ENCODE data around the gene SEMA5A. TPM values are rescaled to one million over a fixed set of nuclear protein-coding genes. Genes with fewer than 3 reads are reported as not detected.
A peak's percentile ranks its signal among the peaks of the same experiment; 100 is the strongest.

The SEMA5A gene
- total RNA-seq, 2 donors from 2014 or later, result not detected

DNA sequence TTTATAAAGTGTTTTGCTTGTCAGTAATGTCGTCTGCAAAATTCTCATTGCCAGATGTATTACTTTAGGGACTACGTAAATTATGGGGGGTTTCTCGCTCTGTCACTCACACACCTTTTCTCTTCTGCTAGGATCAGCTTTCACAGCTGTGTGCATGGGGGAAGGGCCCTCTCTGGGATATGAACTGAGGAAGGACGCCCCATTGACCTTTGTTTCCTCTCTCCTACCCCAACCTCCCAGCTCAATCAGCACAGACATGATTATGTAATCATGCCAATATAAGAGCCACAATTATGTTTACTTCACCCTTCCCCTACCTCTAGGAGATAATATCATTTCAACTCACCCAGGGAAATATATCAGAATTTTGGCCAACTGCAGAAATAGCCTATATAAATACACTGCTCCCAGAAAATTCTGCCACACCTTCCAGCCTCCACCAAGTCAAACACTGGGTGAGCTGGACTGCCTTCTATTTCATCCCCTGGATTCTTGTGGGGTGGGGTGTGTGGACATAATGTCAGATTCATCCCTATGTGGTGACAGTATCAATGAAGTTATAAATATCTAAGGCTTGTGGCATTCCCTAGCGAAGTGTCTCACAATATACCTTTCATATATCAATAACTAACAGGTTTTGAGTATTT is 12.6 kb upstream of the SEMA5A start:
- Mint-ChIP-seq H3K4me1 (ENCODE audit: low read depth in 2 of 2) (no peaks in the 10 kb centered on the region), H3K36me3 (no peaks in the 10 kb centered on the region), H3K4me3 (no peak overlapping the region), H3K27ac (no peak overlapping the region), H3K9me3 (peaks cover 10% of the 10 kb centered on the region), H3K27me3 (no peaks in the 10 kb centered on the region)
- no peak for ATAC-seq
- no peak for DNase-seq (ENCODE audit: low spot score)

DNA sequence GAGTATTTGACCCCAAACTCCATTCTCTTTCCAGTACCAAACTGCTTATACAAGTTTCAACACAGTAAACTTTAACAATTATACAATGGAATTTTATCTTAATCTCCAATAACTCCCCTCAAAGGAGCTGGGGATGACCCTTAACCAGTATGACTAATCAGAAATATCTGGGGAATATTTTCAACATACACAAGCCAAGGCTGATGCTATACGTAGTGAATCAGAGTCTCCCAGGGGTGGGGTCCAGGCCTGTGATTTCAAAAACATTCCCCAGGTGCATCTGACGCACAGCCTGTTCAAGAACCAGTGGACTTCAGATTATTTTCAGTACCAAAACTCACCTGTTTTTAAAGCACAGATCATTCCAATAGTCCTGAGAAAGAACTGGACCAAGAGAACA is 11.8 kb upstream of the SEMA5A start:
- ATAC-seq (no peak), DNase-seq (ENCODE audit: low spot score) (no peak)
- Mint-ChIP-seq H3K9me3 (peaks cover 10% of the 10 kb centered on the region), H3K36me3 (no peaks in the 10 kb centered on the region), H3K4me1 (ENCODE audit: low read depth in 2 of 2) (no peaks in the 10 kb centered on the region), H3K27ac (no peak overlapping the region), H3K27me3 (no peaks in the 10 kb centered on the region), H3K4me3 (no peak overlapping the region)

DNA sequence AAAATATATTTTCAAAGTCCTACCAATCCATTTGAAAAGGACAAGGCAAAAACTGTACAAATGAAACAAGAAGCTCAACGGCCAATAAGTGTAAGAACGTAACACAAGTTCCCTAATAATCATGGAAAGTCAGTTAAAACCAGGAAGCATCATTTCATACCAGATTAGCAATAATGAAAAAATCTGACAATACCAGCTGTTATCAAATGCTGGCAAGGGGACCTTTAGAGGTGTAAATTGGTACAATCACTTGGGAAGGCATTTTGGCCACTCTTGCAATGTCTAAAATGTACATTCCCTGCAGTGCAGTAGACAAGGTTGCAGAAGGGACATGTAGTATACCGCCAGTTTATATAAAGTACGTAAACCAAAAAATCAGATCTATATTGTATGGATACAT is 10.1 kb upstream of the SEMA5A start:
- no peak for DNase-seq (ENCODE audit: low spot score)
- H3K4me3 Mint-ChIP-seq, result no peak overlapping the region
- no peaks in the 10 kb centered on the region for H3K36me3 Mint-ChIP-seq
- no peaks in the 10 kb centered on the region for H3K27me3 Mint-ChIP-seq
- peaks cover 8% of the 10 kb centered on the region for H3K9me3 Mint-ChIP-seq
- H3K27ac Mint-ChIP-seq, result no peak overlapping the region
- ATAC-seq, result no peak
- no peaks in the 10 kb centered on the region for H3K4me1 Mint-ChIP-seq (ENCODE audit: low read depth in 2 of 2)

DNA sequence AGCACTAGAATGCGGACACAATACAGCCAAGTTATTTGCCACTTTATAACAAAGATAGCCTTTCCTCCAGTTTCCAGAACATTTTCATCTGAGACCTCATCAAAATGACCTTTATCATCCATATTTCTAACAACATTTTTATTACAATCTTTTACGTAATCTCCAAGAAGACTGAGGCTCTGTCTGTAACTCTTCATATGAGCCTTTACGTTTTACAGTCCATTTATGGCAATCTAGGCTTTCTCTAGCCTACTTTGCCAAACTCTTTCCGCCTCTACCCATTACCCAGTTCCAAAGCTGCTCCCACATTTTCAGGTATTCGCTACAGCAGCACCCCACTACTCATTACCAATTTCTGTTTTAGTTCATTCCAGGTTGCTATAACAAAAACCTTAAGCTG is 8.2 kb upstream of the SEMA5A start:
- Mint-ChIP-seq H3K9me3 (peaks cover 8% of the 10 kb centered on the region), H3K27ac (no peak overlapping the region), H3K4me3 (no peak overlapping the region), H3K4me1 (ENCODE audit: low read depth in 2 of 2) (no peaks in the 10 kb centered on the region), H3K27me3 (no peaks in the 10 kb centered on the region), H3K36me3 (no peaks in the 10 kb centered on the region)
- ATAC-seq (no peak), DNase-seq (ENCODE audit: low spot score) (no peak)

DNA sequence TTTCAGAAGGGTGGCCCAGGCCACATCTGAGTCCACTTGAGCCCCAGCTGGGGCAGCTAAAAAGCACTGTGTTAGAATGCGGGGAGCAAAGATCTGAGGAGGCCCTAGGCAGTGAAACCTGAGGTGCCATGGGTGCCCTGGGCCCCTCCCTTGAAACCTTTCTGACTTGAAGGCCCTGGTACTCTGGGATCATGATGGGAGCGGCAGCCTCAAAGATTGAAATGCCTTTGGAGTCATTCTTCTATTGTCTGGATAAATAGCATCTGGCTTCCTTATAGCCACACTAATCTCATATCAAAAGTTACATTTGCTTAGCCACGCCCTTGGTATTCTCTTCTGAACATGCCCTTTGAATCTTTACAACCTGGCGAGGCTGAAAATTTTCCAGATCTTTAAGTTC is 7.7 kb upstream of the SEMA5A start:
- H3K36me3 Mint-ChIP-seq, result no peaks in the 10 kb centered on the region
- ATAC-seq (no peak), DNase-seq (ENCODE audit: low spot score) (no peak)
- no peak overlapping the region for H3K4me3 Mint-ChIP-seq
- peaks cover 8% of the 10 kb centered on the region for H3K9me3 Mint-ChIP-seq
- no peak overlapping the region for H3K27ac Mint-ChIP-seq
- no peaks in the 10 kb centered on the region for H3K27me3 Mint-ChIP-seq
- H3K4me1 Mint-ChIP-seq (ENCODE audit: low read depth in 2 of 2), result no peaks in the 10 kb centered on the region

DNA sequence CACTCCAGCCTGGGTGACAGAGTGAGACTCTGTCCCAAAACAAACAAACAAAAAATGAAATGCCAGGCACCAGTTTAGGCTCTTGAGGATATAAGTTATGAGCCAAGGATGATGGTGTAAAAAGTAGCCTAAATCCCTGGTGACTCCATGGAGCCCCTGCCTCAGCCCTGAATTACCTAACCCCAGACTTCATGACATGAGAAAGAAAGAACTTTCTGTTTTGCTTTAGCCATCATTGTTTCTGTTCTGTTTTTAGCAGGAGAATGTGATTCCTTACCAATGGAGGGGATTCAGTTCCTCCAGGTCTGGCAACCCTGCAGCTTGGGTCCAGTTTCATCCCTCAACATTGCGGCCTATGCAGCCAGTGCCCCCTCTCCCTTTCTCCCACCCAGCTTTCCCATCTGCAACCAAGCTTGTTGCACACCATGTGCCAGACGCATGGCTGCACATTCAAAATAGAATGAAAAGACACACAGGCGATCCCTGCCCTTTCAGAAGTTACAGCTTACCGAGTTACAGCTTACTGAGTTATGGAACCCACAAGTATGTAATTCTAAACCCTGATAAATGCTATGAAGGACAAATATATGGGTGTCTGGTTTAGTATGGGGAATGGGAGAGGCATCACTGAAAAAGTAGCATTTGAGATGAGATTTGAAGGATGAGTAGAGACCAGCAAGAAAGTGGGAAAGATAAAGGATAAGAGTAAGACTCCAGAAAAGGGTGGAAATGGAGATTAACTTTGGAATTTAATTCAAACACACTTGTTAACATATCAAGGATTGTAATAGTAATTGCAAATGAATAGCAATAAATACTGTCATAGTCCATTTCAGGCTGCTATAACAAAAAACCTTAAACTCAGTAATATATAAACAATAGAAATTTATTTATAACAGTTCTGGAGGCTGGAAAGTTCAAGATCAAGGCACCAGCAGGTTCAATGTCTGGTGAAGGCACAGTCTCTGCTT is 6.0 kb upstream of the SEMA5A start:
- H3K9me3 Mint-ChIP-seq, result peaks cover 5% of the 10 kb centered on the region
- H3K27ac Mint-ChIP-seq, result no peak overlapping the region
- H3K36me3 Mint-ChIP-seq, result no peaks in the 10 kb centered on the region
- no peak overlapping the region for H3K4me3 Mint-ChIP-seq
- H3K4me1 Mint-ChIP-seq (ENCODE audit: low read depth in 2 of 2), result no peaks in the 10 kb centered on the region
- ATAC-seq (no peak), DNase-seq (ENCODE audit: low spot score) (no peak)
- peaks cover 0 to under 1% of the 10 kb centered on the region in 2 donors for H3K27me3 Mint-ChIP-seq

DNA sequence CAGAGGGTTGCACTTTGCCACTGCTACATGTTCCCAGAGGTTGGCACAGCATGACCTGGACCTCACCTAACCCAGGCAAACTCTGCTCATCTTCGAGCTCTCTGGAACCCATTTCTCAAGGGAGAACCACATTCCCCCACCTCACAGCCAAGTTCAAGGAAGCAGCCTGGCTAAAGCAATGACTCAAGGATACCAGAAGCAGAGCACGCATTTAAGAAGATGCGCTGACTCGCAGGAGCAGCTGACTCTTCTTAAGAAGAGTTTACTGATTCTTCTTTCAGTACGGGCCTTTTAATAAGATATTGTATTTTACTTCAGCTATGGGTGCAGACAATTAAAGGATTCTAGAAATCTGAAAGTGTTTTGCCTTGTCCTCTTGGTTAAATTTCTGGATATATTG is 4.1 kb upstream of the SEMA5A start:
- no peaks in the 10 kb centered on the region for H3K9me3 Mint-ChIP-seq
- no peak for ATAC-seq
- peaks cover 5% of the 10 kb centered on the region in 2 donors for H3K27me3 Mint-ChIP-seq
- no peaks in the 10 kb centered on the region for H3K36me3 Mint-ChIP-seq
- H3K27ac Mint-ChIP-seq, result no peak overlapping the region
- H3K4me1 Mint-ChIP-seq (ENCODE audit: low read depth in 2 of 2), result peaks cover 0 to 3% of the 10 kb centered on the region in 2 donors
- H3K4me3 Mint-ChIP-seq, result no peak overlapping the region
- no peak for DNase-seq (ENCODE audit: low spot score)

DNA sequence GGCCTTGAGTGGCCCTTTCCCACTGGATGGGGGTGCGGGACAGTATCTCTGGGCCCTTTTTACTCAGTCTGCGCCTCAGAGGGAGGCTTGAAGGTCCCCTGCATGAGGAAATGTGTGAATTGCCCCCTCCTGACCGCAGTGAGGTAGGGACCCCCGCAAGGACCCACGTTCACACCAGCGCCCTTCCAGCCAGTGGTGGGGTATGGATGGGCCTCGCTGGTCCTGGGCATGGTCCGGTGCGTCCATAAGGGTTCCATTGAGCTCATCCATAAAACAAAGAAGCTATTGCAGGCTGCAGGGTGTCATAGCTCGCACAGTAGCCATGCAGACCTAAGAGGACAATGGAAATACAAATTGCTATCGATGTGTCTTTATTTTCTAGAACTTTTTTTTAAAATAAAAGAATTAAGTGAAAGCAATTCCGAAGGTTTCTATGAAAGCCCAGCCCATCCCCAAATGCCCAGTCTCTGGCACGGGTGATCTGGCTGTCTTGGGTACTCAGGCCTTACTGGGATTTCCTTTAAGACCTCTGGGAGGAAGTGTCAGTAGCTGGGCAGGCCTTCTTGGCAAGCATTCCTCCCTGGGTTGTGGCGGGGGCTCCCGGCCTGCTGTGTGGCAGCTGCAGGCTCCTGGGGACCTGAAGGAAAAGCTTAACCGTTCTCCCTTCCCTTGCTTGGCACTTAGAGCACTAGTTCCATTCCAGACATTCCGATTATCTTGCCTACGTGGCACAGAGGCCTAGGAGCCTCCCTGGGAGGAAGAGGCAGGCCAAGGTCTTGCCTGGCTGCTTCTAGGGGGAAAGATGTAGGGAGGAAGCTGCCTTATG is 1.5 kb upstream of the SEMA5A start:
- H3K27ac Mint-ChIP-seq, result no peak overlapping the region
- H3K4me3 Mint-ChIP-seq, result no peak overlapping the region
- no peak for DNase-seq (ENCODE audit: low spot score)

DNA sequence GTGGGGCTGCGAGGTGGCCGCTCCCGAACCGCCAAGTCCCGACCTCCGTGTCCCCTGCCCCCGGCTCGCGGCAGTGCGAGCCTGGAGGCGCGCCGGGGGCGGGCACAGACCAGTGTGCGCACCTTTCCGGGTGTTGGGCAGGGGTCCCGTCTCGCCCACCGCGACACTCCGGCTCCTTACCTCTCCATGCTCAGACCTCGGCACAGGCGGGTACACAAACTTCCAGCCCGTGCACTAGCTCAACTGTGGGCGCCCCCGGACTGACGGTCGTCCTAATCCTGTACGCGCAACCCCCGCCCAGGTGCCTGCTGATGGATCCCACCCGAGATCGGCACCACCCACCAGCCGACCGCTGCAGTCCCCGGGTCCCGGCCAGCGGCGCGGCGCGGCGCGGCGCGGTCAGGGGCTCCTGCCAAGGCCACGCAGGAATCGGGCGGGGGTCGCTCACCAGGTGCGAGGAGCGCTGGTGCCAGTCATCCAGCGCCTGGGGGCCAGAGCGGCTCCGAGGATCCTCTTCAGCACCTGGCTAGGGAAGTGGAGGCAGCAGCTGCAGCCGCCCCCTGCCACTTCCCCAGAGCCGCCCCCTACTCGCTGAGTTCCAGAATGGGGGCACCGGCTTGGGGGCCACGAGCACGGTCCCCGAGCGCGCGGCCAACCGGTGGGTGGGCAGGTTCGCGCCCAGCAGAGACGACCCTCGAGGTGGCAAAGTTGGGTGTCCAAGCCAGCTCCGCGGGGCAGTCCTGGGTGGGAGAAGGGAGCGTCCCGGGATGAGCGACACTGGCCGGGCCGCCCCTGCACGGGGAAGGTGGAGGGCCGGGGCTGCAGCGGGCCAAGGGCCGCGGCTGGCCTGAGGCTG is 511 bp downstream of the SEMA5A start:
- DNase-seq (ENCODE audit: low spot score), result no peak
- Mint-ChIP-seq H3K4me3 (no peak overlapping the region), H3K4me1 (ENCODE audit: low read depth in 2 of 2) (peaks cover 0 to 6% of the 10 kb centered on the region in 2 donors), H3K9me3 (no peaks in the 10 kb centered on the region), H3K27me3 (peaks cover 13 to 16% of the 10 kb centered on the region in 2 donors), H3K27ac (no peak overlapping the region), H3K36me3 (peaks cover 4% of the 10 kb centered on the region)
- ATAC-seq, result peak in 1 of 2 donors; percentile 15

More for the DNA sequence above, 1.5 kb upstream of the SEMA5A start:
- peaks cover 4% of the 10 kb centered on the region for H3K36me3 Mint-ChIP-seq
- H3K4me1 Mint-ChIP-seq (ENCODE audit: low read depth in 2 of 2), result peaks cover 0 to 6% of the 10 kb centered on the region in 2 donors
- H3K9me3 Mint-ChIP-seq, result no peaks in the 10 kb centered on the region
- peaks cover 13 to 16% of the 10 kb centered on the region in 2 donors for H3K27me3 Mint-ChIP-seq
- no peak for ATAC-seq

DNA sequence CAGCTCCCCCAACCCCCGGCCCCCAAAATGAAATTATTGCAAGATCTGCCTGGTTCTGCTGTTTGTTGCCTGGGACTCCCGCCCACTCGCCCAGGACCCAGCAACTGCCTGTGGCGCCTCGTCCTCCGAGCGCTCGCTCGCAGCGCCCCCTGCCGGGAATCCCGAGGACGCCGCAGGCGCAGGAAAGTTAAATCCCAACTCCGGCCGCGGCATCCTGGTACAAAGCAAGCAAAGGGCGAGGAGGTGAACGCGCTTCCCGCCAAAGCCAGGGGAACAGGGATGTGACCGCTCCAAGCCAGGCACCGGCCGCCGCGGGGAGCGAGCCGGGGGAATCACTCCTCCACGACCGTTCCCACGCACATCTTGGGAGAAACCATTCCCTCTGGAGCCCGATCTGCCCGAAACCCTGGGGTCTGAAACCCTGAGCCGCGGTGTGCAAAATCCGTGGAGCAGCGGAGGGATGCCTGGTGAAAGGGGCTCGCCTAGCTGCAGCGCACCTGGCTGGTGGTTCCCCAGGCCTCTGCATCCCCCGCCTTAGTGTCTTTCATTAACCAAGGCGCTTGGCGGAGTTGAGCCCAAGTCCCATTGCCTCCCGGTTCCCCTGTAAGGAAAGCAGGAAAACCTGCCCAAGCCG is 1.3 kb downstream of the SEMA5A start:
- H3K27ac Mint-ChIP-seq, result no peak overlapping the region

DNA sequence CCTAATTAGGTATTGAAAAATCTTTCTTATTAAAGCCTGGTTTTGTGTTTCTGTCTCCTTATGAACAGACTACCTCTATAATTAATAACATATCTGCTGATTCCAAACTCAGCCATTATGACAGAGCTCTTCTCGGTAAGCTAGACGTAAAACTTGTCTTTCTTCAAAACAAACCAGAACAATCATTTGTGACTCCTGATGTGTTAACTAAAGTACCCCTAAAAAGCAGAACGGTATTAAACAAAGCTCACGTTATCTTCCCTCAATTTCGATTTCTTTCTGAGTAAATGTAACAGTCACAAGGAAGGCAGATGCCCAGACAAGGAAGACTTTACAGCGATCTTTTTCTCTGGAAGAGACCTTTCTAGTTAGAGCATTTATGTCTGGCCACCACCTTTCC is 1.8 kb downstream of the SEMA5A start:
- Mint-ChIP-seq H3K9me3 (no peaks in the 10 kb centered on the region), H3K4me1 (ENCODE audit: low read depth in 2 of 2) (peaks cover 0 to 6% of the 10 kb centered on the region in 2 donors), H3K27ac (no peak overlapping the region), H3K27me3 (peaks cover 13 to 16% of the 10 kb centered on the region in 2 donors), H3K4me3 (no peak overlapping the region), H3K36me3 (peaks cover 4% of the 10 kb centered on the region)
- no peak for ATAC-seq
- DNase-seq (ENCODE audit: low spot score), result no peak

More for the DNA sequence above, 1.3 kb downstream of the SEMA5A start:
- ATAC-seq, result peak in 1 of 2 donors; percentile 11
- no peak for DNase-seq (ENCODE audit: low spot score)
- Mint-ChIP-seq H3K4me3 (no peak overlapping the region), H3K4me1 (ENCODE audit: low read depth in 2 of 2) (peaks cover 0 to 6% of the 10 kb centered on the region in 2 donors), H3K9me3 (no peaks in the 10 kb centered on the region), H3K27me3 (peaks cover 13 to 16% of the 10 kb centered on the region in 2 donors), H3K36me3 (peaks cover 4% of the 10 kb centered on the region)

DNA sequence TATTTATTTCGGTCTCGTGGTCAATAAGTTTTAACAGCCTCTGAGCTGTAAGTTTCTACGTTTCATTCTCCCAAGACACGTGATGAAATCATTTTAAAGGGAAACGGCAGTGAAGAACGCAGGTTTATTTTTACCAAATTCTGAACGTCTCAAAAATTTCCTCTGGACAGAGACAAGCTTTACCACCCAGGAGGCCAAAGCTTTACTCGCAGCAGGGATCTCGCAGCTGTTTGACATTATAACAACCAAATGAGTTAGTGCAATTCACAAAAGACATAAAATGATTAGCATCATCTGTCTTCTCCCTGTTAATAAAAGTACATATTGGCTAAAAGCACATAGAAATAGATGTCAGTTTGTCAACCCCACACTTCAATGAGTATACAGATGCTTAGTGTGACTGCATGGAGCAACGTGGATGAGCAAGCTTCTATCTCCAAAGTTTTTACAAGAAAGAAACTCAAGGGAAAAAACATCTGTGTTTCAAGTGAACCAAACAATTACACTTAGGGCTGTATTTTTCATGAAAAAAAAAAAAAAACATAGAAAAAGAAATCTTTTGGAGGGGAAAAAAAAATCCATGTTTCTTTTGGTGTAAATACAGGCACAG is 2.5 kb downstream of the SEMA5A start:
- H3K4me3 Mint-ChIP-seq, result no peak overlapping the region
- DNase-seq (ENCODE audit: low spot score) (no peak), ATAC-seq (no peak)
- H3K27ac Mint-ChIP-seq, result no peak overlapping the region
- H3K36me3 Mint-ChIP-seq, result peaks cover 4% of the 10 kb centered on the region
- H3K27me3 Mint-ChIP-seq, result peaks cover 13 to 16% of the 10 kb centered on the region in 2 donors
- H3K4me1 Mint-ChIP-seq (ENCODE audit: low read depth in 2 of 2), result peaks cover 0 to 6% of the 10 kb centered on the region in 2 donors
- H3K9me3 Mint-ChIP-seq, result no peaks in the 10 kb centered on the region

All from natural killer cell treated with Interleukin-12 subunit alpha and Interleukin-12 subunit beta and Interleukin-15 and Interleukin-18, amount 100 ng/mL, for 72 hours (primary cell).